Left lung (tissue), 10 donors: ENCODE measurements around the gene C10orf90. TPM values are rescaled to one million over a fixed set of nuclear protein-coding genes. Genes with fewer than 3 reads are reported as not detected.

Experiments used
- ATAC-seq: fragments of 200-7000 bp; cut with Tn5 transposase; one replicate; pipeline ENCODE4 v1.9.1; 2020; ENCODE audit warnings: moderate library complexity
- DNase-seq, 4 donors: peaks; one replicate each; pipeline ENCODE4 v3.0.0-alpha.2; 2013 to 2020
- H3K27ac ChIP-seq, 2 donors: fragments of 200-600 bp; sonication (generic) in 1 of 2; one replicate each; pipeline versions ENCODE4 v1.5.0 to v1.8.0; 2020 to 2021
- H3K27me3 ChIP-seq, 2 donors: fragments of 200-600 bp; sonication (generic) in 1 of 2; one replicate each; pipeline versions ENCODE4 v1.5.0 to v1.8.0; 2020 to 2021
- H3K36me3 ChIP-seq, 2 donors: fragments of 200-600 bp; sonication (generic) in 1 of 2; one replicate each; pipeline versions ENCODE4 v1.5.0 to v1.8.0; 2020 to 2021
- H3K4me1 ChIP-seq, 2 donors: fragments of 200-600 bp; one replicate each; pipeline ENCODE4 v1.8.0; 2021
- H3K4me3 ChIP-seq, 2 donors: fragments of 200-600 bp; sonication (generic) in 1 of 2; one replicate each; pipeline versions ENCODE4 v1.5.0 to v1.8.0; 2020 to 2021; ENCODE audit warnings: mild to moderate bottlenecking in 1 of 2
- H3K9me3 ChIP-seq, 2 donors: fragments of 200-600 bp; sonication (generic) in 1 of 2; one replicate each; pipeline versions ENCODE4 v1.5.0 to v1.8.0; 2020 to 2021
- intact Hi-C, 2 donors: fragments of 100-400 bp; cut with DNase I; formaldehyde crosslinking; loops; one replicate each; pipeline versions ENCODE4 v1.11.2 to v1.14.2; 2022
- polyA plus RNA-seq, 6 donors: library from polyadenylated mRNA; unstranded; fragments of 120-200 nt; gene quantifications; one replicate each; pipeline ENCODE4 v1.2.1, GENCODE V29; 2013; ENCODE audit not compliant: insufficient read length in 6 of 6
- total RNA-seq, 2 donors: library from RNA; stranded (reverse); fragmentation: NEBNext Ultra II Directional; extraction: Animal tissue kit (Norgen Biotek cat#: 25700); gene quantifications; one replicate each; pipeline ENCODE4 v1.2.1, GENCODE V29; 2021
- TF ChIP-seq, protein P1 (sequence below), 2 donors: fragments of 200-600 bp; sonication (generic) in 1 of 2; IDR thresholded peaks; one replicate each; pipeline versions ENCODE4 v1.5.0 to v1.8.0; 2021; ENCODE audit warnings: antibody characterized with exemption in 2 of 2
- donor health status: DM: no; HTN: yes; CAD: no.
- donor health status: DM: no; HTN: no; CAD: no.

C10orf90 gene
- total and polyA plus RNA-seq, 8 donors, result 12.6 to 29.8 (median 20.5) TPM; not detected in 2

DNA sequence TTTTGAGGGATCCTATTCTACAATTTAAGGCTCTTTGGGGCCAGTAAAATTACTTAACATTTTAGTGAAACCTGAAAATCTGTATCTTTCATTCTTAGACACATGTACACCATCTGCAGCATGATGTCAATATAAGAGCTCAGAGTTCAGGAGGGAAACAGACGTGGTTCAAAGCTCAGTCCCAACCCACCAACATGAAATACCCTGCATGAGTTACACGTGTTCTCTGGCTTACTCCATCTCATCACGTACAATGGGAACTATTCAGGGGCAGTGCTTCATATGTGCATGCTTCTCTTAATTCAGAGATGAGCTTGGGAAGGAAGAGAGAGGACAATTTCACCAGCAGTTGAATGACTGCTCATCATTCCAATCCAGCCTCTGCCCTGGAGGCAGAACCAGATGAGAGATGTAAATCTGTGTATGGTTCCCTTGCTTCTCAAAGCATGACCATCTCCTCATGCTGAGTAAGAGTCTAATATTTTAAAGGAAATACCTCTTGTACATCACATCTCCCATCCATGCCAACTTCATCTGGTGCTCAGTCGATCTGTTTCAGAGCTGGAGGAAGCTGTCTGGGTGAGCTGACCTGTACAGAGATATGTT, 253.2 kb downstream of the C10orf90 start:
- Histone ChIP-seq H3K27ac (no peak overlapping the region), H3K36me3 (no peaks in the 10 kb centered on the region), H3K4me3 (no peak overlapping the region), H3K9me3 (peaks cover 0 to 11% of the 10 kb centered on the region in 2 donors), H3K27me3 (no peaks in the 10 kb centered on the region), H3K4me1 (no peaks in the 10 kb centered on the region)
- TF ChIP-seq, protein P1, sequence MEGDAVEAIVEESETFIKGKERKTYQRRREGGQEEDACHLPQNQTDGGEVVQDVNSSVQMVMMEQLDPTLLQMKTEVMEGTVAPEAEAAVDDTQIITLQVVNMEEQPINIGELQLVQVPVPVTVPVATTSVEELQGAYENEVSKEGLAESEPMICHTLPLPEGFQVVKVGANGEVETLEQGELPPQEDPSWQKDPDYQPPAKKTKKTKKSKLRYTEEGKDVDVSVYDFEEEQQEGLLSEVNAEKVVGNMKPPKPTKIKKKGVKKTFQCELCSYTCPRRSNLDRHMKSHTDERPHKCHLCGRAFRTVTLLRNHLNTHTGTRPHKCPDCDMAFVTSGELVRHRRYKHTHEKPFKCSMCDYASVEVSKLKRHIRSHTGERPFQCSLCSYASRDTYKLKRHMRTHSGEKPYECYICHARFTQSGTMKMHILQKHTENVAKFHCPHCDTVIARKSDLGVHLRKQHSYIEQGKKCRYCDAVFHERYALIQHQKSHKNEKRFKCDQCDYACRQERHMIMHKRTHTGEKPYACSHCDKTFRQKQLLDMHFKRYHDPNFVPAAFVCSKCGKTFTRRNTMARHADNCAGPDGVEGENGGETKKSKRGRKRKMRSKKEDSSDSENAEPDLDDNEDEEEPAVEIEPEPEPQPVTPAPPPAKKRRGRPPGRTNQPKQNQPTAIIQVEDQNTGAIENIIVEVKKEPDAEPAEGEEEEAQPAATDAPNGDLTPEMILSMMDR (IDR thresholded peaks at IDR 0.05), result no peak
- intact Hi-C loops, result no loop called here
- ATAC-seq (no peak), DNase-seq (no peak)

DNA sequence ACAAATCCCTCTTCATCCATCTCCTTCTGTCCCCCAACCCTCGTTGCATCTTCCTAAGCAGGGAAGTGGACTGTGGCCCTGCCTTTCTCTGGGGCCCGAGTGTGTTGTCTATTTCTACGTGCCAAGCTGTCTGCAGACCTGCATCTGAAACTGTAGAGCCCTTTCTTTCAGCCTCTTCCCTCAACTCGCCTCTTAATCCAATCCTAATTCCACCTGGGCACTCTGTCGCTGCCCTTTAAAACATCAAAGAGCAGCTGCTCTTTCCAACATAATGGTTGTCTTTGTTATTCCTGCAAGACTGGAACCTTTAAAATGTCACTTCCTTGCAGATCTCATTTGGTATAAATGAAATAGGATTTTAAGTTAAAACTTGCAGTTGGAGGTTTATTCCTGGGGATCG, 260.7 kb downstream of the C10orf90 start:
- Histone ChIP-seq H3K4me1 (no peaks in the 10 kb centered on the region), H3K27me3 (no peaks in the 10 kb centered on the region), H3K27ac (no peak overlapping the region), H3K4me3 (no peak overlapping the region), H3K36me3 (no peaks in the 10 kb centered on the region), H3K9me3 (no peaks in the 10 kb centered on the region)
- TF ChIP-seq, protein P1 (IDR thresholded peaks at IDR 0.05), result no peak
- intact Hi-C loops, result no loop called here
- DNase-seq (no peak), ATAC-seq (no peak)

DNA sequence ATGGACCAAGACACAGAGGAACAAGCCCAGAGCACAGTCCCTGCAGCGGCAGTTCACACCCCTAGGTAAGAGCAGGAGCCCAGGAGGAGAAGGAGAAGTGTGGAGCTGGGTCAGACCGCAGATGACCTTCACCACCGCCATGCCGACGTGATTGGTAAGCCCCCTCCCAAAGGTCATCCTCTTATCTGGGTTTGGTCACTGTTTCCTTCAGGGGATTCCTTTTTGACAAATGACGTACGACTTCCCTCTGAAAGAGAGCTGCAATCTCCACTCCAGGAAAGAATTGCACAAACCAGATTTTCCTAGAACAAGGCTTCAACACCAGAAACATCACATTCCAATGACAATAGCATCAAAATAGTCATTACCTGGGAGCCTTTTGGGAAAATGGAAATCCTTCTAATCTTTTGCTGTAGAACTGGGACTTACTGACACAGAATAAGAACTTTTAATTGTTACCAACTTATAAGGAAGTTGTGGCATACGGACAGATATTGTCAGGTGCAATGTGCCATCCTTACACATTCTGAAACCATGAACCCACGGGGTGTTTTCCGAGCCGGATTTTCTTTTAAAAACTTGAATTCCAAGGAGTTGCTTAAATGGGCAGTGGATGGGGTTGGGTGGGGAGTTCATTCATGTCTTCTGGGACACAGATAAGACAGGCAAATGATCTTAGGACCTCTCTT, 261.4 kb downstream of the C10orf90 start:
- no peak for DNase-seq
- no peaks in the 10 kb centered on the region for H3K27me3 ChIP-seq
- H3K36me3 ChIP-seq, result no peaks in the 10 kb centered on the region
- TF ChIP-seq, protein P1 (IDR thresholded peaks at IDR 0.05), result no peak
- no peak overlapping the region for H3K4me3 ChIP-seq
- ATAC-seq, result no peak
- intact Hi-C loops, result no loop called here
- no peak overlapping the region for H3K27ac ChIP-seq
- H3K4me1 ChIP-seq, result no peaks in the 10 kb centered on the region
- H3K9me3 ChIP-seq, result no peaks in the 10 kb centered on the region

DNA sequence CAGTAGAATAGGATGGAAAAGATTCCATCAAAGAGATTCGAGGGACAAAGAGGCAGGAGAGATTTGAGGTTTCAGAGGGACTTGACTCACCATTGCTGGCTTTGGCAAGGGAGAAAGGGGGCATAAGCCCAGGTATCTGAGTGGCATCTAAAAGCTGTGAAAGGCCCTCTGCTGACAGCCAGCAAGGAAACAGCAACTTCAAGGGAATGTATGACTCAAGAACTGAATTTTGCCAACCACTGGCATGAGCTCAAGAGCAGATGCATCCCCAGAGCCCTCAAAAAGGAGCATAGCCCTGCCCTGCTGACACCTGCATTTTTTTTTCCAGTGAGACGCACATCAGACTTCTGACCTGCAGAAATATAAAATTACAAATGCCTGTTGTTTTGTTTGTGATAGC, 262.7 kb downstream of the C10orf90 start:
- Histone ChIP-seq H3K4me1 (no peaks in the 10 kb centered on the region), H3K4me3 (no peak overlapping the region), H3K27ac (no peak overlapping the region), H3K36me3 (no peaks in the 10 kb centered on the region), H3K27me3 (no peaks in the 10 kb centered on the region), H3K9me3 (no peaks in the 10 kb centered on the region)
- ATAC-seq, result no peak
- intact Hi-C loops, result no loop called here
- TF ChIP-seq, protein P1 (IDR thresholded peaks at IDR 0.05), result no peak
- DNase-seq, result no peak

DNA sequence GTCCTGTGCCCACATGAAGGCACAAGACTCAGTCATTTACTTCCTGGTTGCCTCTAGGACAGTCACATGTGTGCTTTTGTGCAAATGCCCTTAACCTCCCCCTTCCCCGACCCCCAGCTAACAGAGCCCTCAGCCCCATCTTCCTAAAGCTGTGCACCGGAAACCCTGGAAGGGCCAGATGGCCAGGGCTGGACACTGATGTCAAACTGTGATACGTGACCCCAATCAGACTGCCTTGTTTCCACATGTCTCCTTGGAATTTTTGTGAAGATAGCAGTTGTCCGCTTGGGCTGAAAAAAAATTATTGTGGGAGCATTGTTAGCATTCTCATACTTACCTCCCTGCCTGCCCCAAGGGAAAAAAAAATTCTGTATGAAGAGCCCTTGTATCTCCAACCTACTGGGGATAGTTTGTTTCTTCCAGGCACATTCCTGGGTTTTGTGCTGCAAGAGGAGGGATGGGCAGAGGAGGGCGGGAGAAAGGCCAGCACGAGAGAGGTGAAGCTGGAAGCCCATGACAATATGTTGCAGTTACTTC, 265.2 kb downstream of the C10orf90 start:
- no peak overlapping the region for H3K27ac ChIP-seq
- TF ChIP-seq, protein P1 (IDR thresholded peaks at IDR 0.05), result no peak
- no peaks in the 10 kb centered on the region for H3K4me1 ChIP-seq
- DNase-seq (no peak), ATAC-seq (no peak)
- intact Hi-C loops, result no loop called here
- H3K4me3 ChIP-seq, result no peak overlapping the region
- no peaks in the 10 kb centered on the region for H3K27me3 ChIP-seq
- H3K9me3 ChIP-seq, result no peaks in the 10 kb centered on the region
- no peaks in the 10 kb centered on the region for H3K36me3 ChIP-seq
